Sciatic nerve (tissue), 2 donors: Measurements from ENCODE around the gene TP53RK. TPM values are rescaled to one million over a fixed set of nuclear protein-coding genes. Genes with fewer than 3 reads are reported as not detected.

Source experiments
- ATAC-seq: fragments of 200-7000 bp; cut with Tn5 transposase; one replicate; pipeline ENCODE4 v1.9.1; 2020; ENCODE audit warnings: mild to moderate bottlenecking, moderate library complexity
- DNase-seq: peaks from one replicate; pipeline ENCODE4 v3.0.0-alpha.2; 2020; ENCODE audit warnings: low spot score
- intact Hi-C: fragments of 100-400 bp; cut with DNase I; formaldehyde crosslinking; loops from one replicate; pipeline ENCODE4 v1.14.2; 2022
- total RNA-seq: library from RNA; stranded (reverse); fragmentation: NEBNext Ultra II Directional; extraction: Animal tissue kit (Norgen Biotek cat#: 25700); gene quantifications from one replicate; pipeline ENCODE4 v1.2.1, GENCODE V29; 2021
- donor health status: DM: no; HTN: no; CAD: no.
- donor health status: DM: no; HTN: no; CAD: no.

Gene TP53RK
- total RNA-seq, 1 donor from 2014 or later: 10.4 TPM

GRCh38 chr20:46646122-46646521, 43.1 kb downstream of the TP53RK start:
- no peak for ATAC-seq
- intact Hi-C loops: no loop called here
- no peak for DNase-seq

GRCh38 chr20:46644733-46645132, 44.5 kb downstream of the TP53RK start:
- DNase-seq (no peak), ATAC-seq (no peak)
- intact Hi-C loops: no loop called here

GRCh38 chr20:46644160-46644559, 45.1 kb downstream of the TP53RK start:
- intact Hi-C loops: no loop called here
- no peak for ATAC-seq
- DNase-seq: no peak

GRCh38 chr20:46642969-46643343, 46.3 kb downstream of the TP53RK start:
- intact Hi-C loops: no loop called here
- no peak for DNase-seq
- ATAC-seq: no peak

GRCh38 chr20:46642265-46642968, 46.8 kb downstream of the TP53RK start:
- DNase-seq (no peak), ATAC-seq (no peak)
- intact Hi-C loops: no loop called here

- intact Hi-C loops: no loop called here
- ATAC-seq: no peak
- no peak for DNase-seq
These were observed 47.8 kb downstream of the TP53RK start for GRCh38 chr20:46641424-46641823.

GRCh38 chr20:46640536-46641311, 48.5 kb downstream of the TP53RK start:
- peak; percentile 40 for ATAC-seq
- intact Hi-C loops: no loop called here
- no peak for DNase-seq

GRCh38 chr20:46640044-46640443, 49.2 kb downstream of the TP53RK start:
- DNase-seq (no peak), ATAC-seq (no peak)
- intact Hi-C loops: no loop called here

- ATAC-seq (no peak), DNase-seq (no peak)
- intact Hi-C loops: no loop called here
These were observed 49.7 kb downstream of the TP53RK start for GRCh38 chr20:46639587-46639986.

- intact Hi-C loops: no loop called here
These were observed 50.4 kb downstream of the TP53RK start for GRCh38 chr20:46638898-46639274.

GRCh38 chr20:46638134-46638897, 50.9 kb downstream of the TP53RK start:
- ATAC-seq (peak; percentile 83), DNase-seq (peak; percentile 78)
- intact Hi-C loops: no loop called here

More at GRCh38 chr20:46638898-46639274, 50.4 kb downstream of the TP53RK start:
- no peak for DNase-seq
- ATAC-seq: no peak

- intact Hi-C loops: no loop called here
- ATAC-seq (no peak), DNase-seq (no peak)
These were observed 51.7 kb downstream of the TP53RK start for GRCh38 chr20:46637427-46638133.

GRCh38 chr20:46637020-46637419, 52.2 kb downstream of the TP53RK start:
- ATAC-seq (no peak), DNase-seq (no peak)
- intact Hi-C loops: no loop called here

GRCh38 chr20:46636514-46636913, 52.7 kb downstream of the TP53RK start:
- intact Hi-C loops: no loop called here
- DNase-seq (no peak), ATAC-seq (no peak)

- no peak for DNase-seq
- ATAC-seq: no peak
- intact Hi-C loops: no loop called here
These were observed 53.6 kb downstream of the TP53RK start for GRCh38 chr20:46635514-46636136.

- ATAC-seq: no peak
- intact Hi-C loops: no loop called here
- no peak for DNase-seq
These were observed 54.7 kb downstream of the TP53RK start for GRCh38 chr20:46634528-46634927.
